Measurements from ENCODE around the gene LASP1NB.

LASP1NB gene

DNA sequence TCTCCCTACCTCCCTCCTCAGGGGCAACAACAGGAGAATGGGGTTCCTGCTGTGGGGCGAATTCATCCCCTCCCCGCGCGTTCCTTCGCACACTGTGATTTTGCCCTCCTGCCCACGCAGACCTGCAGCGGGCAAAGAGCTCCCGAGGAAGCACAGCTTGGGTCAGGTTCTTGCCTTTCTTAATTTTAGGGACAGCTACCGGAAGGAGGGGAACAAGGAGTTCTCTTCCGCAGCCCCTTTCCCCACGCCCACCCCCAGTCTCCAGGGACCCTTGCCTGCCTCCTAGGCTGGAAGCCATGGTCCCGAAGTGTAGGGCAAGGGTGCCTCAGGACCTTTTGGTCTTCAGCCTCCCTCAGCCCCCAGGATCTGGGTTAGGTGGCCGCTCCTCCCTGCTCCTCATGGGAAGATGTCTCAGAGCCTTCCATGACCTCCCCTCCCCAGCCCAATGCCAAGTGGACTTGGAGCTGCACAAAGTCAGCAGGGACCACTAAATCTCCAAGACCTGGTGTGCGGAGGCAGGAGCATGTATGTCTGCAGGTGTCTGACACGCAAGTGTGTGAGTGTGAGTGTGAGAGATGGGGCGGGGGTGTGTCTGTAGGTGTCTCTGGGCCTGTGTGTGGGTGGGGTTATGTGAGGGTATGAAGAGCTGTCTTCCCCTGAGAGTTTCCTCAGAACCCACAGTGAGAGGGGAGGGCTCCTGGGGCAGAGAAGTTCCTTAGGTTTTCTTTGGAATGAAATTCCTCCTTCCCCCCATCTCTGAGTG is 5.9 kb upstream of the LASP1NB start:
- TF ChIP-seq SMC3 (IDR thresholded peaks at IDR 0.05; ENCODE audit: low read depth, low read length) (no peak), MAZ (IDR thresholded peaks at IDR 0.05; ENCODE audit: borderline replicate concordance, low read depth, low read length) (no peak), RCOR1 (IDR thresholded peaks at IDR 0.05; ENCODE audit: insufficient replicate concordance, low read length) (no peak), BHLHE40 (IDR thresholded peaks at IDR 0.05; ENCODE audit: low read depth, low read length) (no peak), MXI1 (IDR thresholded peaks at IDR 0.05; ENCODE audit: borderline replicate concordance, low read depth, low read length) (no peak)
- TF ChIP-seq, protein P1, sequence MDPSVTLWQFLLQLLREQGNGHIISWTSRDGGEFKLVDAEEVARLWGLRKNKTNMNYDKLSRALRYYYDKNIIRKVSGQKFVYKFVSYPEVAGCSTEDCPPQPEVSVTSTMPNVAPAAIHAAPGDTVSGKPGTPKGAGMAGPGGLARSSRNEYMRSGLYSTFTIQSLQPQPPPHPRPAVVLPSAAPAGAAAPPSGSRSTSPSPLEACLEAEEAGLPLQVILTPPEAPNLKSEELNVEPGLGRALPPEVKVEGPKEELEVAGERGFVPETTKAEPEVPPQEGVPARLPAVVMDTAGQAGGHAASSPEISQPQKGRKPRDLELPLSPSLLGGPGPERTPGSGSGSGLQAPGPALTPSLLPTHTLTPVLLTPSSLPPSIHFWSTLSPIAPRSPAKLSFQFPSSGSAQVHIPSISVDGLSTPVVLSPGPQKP (IDR thresholded peaks at IDR 0.05; ENCODE audit: borderline replicate concordance, low read depth, low read length): no peak
- TF ChIP-seq, protein P2, sequence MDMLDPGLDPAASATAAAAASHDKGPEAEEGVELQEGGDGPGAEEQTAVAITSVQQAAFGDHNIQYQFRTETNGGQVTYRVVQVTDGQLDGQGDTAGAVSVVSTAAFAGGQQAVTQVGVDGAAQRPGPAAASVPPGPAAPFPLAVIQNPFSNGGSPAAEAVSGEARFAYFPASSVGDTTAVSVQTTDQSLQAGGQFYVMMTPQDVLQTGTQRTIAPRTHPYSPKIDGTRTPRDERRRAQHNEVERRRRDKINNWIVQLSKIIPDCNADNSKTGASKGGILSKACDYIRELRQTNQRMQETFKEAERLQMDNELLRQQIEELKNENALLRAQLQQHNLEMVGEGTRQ (IDR thresholded peaks at IDR 0.05; ENCODE audit: low read depth, low read length): no peak
- peaks cover 9% of the 10 kb centered on the region; the same call in 1 of the 2 replicates for H3K9me1 ChIP-seq (ENCODE audit: insufficient read depth, low read length)
- in situ Hi-C loops (cut with MboI; ENCODE audit: low sequenced_read_pairs) (no loop called here), dilution Hi-C loops (cut with HindIII; ENCODE audit: low sequenced_read_pairs, unreplicated experiment) (no loop called here), intact Hi-C loops (cut with micrococcal nuclease) (no loop called here)
- DNase-seq: no peak
- 100% methylated on average over 1 of the region's 16 CpGs; no CpG with 5 or more reads in 1 of the 2 experiments for WGBS, 2 experiments (ENCODE audit: extremely low coverage in 2 of 2, insufficient read length in 1 of 2)
- no peaks in the 10 kb centered on the region for H3K27me3 ChIP-seq (ENCODE audit: control insufficient read depth, insufficient read depth, low read length)
- H2BK15ac ChIP-seq (ENCODE audit: low read depth, low read length): no peak overlapping the region
- no peak for ATAC-seq (ENCODE audit: low read depth)
- no peak overlapping the region for H2AK9ac ChIP-seq (replicated peaks; ENCODE audit: low read depth, low read length, poor library complexity)
- H4K20me1 ChIP-seq (ENCODE audit: insufficient read depth, low read length): peaks cover 48% of the 10 kb centered on the region
- ChIA-PET POLR2A (ENCODE audit: unreplicated experiment) (no interaction called here), CTCF (no interaction called here)
- H2BK120ac ChIP-seq (ENCODE audit: low read depth, low read length): no peak overlapping the region
- H3K4me2 ChIP-seq (ENCODE audit: low read depth, low read length): no peak overlapping the region
- peaks cover 9% of the 10 kb centered on the region; the same call in 1 of the 2 replicates for H3K4me1 ChIP-seq (ENCODE audit: control insufficient read depth, insufficient read depth, low read length)
- H3K9me3 ChIP-seq (ENCODE audit: control insufficient read depth, insufficient read depth, low read length): no peaks in the 10 kb centered on the region
- no TSS peak for BruUV-seq (replicated peaks)
- H3K56ac ChIP-seq (ENCODE audit: extremely low read depth, insufficient read depth, low read length): no peak overlapping the region
- H2AK5ac ChIP-seq (ENCODE audit: low read depth, low read length): no peak overlapping the region
- H3K9ac ChIP-seq (ENCODE audit: low read depth, low read length): no peak overlapping the region
- no peak overlapping the region; a peak in 1 of 4 replicates for H4K8ac ChIP-seq (ENCODE audit: low read depth in 2 of 2, low read length in 2 of 2)
- H2BK20ac ChIP-seq (ENCODE audit: low read depth, low read length): no peak overlapping the region
- peak overlapping the region; percentile 33 for H2BK5ac ChIP-seq (ENCODE audit: low read depth, low read length, poor library complexity, severe bottlenecking)
- H3K36me3 ChIP-seq (ENCODE audit: control insufficient read depth, insufficient read depth, low read length): peaks cover 62% of the 10 kb centered on the region
- H3K79me1 ChIP-seq (ENCODE audit: low read depth in 1 of 2, low read length in 2 of 2): peaks cover 30 to 79% of the 10 kb centered on the region in 2 experiments; a peak in 3 of 4 replicates
- no peak overlapping the region for H3K14ac ChIP-seq (replicated peaks; ENCODE audit: low read depth, low read length)
- H4K91ac ChIP-seq (ENCODE audit: insufficient read depth, low read depth, low read length): no peak overlapping the region
- no peak overlapping the region for H3K27ac ChIP-seq (ENCODE audit: insufficient read depth, low read length)
- H3K4me3 ChIP-seq (ENCODE audit: insufficient read depth, low read depth, low read length): no peak overlapping the region
- H3K18ac ChIP-seq (ENCODE audit: low read depth, low read length): no peak overlapping the region
- H2AFZ ChIP-seq (replicated peaks; ENCODE audit: low read length, poor library complexity): no peak overlapping the region
- no peak overlapping the region for H4K5ac ChIP-seq (ENCODE audit: low read depth, low read length)
- no peak overlapping the region for H3K23ac ChIP-seq (ENCODE audit: low read depth, low read length)
- no peak overlapping the region for H3K4ac ChIP-seq (ENCODE audit: low read depth, low read length)

All from IMR-90 (cell line).